ENCODE data around the gene TSHZ2. TPM values are rescaled to one million over a fixed set of nuclear protein-coding genes. Genes with fewer than 3 reads are reported as not detected.

Gene TSHZ2
- total and polyA plus RNA-seq, 9 of the 15 experiments (the other 6 are each of a cell fraction or from before 2014, with no cell fraction given): 0.03 to 0.20 (median 0.05) TPM; not detected in 4

- Histone ChIP-seq H3K4me3 (no peak overlapping the region), H3K9me3 (replicated peaks; ENCODE audit: control insufficient read depth, insufficient read depth, low read depth, low read length) (peaks cover 9% of the 10 kb centered on the region; the same call in 1 of the 2 replicates), H3K9me1 (ENCODE audit: control insufficient read depth, insufficient read depth, low read length) (no peaks in the 10 kb centered on the region), H2AFZ (ENCODE audit: low read depth, low read length) (no peak overlapping the region), H3K4me2 (ENCODE audit: insufficient read depth, low read length) (no peak overlapping the region), H4K20me1 (replicated peaks; ENCODE audit: control insufficient read depth, insufficient read depth, low read length) (no peaks in the 10 kb centered on the region), H3K36me3 (ENCODE audit: control insufficient read depth, insufficient read depth, low read length) (no peaks in the 10 kb centered on the region), H3K27me3 (ENCODE audit: control insufficient read depth in 2 of 2, insufficient read depth in 2 of 2, low read length in 2 of 2) (no peaks in the 10 kb centered on the region), H3K79me2 (ENCODE audit: control insufficient read depth, insufficient read depth, low read length) (no peaks in the 10 kb centered on the region), H3K27ac (ENCODE audit: extremely low read depth, low read depth, low read length) (no peak overlapping the region), H3K9ac (ENCODE audit: insufficient read depth in 1 of 2, low read depth in 2 of 2, low read length in 2 of 2) (no peak overlapping the region), H3K4me1 (replicated peaks in 1 of 2; ENCODE audit: control insufficient read depth in 2 of 2, insufficient read depth in 2 of 2, low read length in 2 of 2) (peaks cover 5 to 6% of the 10 kb centered on the region in 2 experiments; a peak in 4 of 5 replicates)
- POLR2A ChIA-PET: interaction anchor here (0.9 to 1.2 kb wide), 2 partner anchors 11 to 18 kb away, joined by 3 to 4 read pairs; no protein-coding TSS in a partner anchor
- WGBS (ENCODE audit: insufficient coverage, low coverage, missing lambda C conversion rate): 0% methylated on average over 2 of the region's 2 CpGs
- in situ Hi-C loops (cut with MboI): no loop called here
- intact Hi-C loops (cut with micrococcal nuclease): no loop called here
- no TSS peak for BruUV-seq (replicated peaks)
- DNase-seq (ENCODE audit: extremely low read depth in 1 of 4, low spot score in 3 of 4) (peak in 2 of 4 experiments; percentile 36 to 60), FAIRE-seq (peak; percentile 78), ATAC-seq (peak; percentile 80)
- CTCF ChIA-PET (ENCODE audit: low intra/inter-chr PET ratio): interaction anchor here (0.7 kb wide), 1 partner anchor 178 kb away, joined by 3 read pairs; no protein-coding TSS in a partner anchor
- peak; percentile 50 for TF ChIP-seq MEIS2 (IDR thresholded peaks at IDR 0.05; ENCODE audit: partially characterized antibody)
- TF ChIP-seq ETV1 (tag; conservative IDR thresholded peaks at IDR 0.05; ENCODE audit: low read depth): no peak
- TF ChIP-seq JUN (IDR thresholded peaks at IDR 0.05; ENCODE audit: borderline replicate concordance, low read depth, low read length): 0 out of 2 replicates have a peak, but pooled peaks have one; percentile 55
- TF ChIP-seq JUN (CRISPR knock-in tag; IDR thresholded peaks at IDR 0.05; ENCODE audit: borderline replicate concordance): no peak
- TF ChIP-seq TCF3 (CRISPR knock-in tag; IDR thresholded peaks at IDR 0.05): peak; percentile 37; the same call in 1 of the 2 replicates
- peak; percentile 75 for TF ChIP-seq ARID1B (IDR thresholded peaks at IDR 0.05)
- TF ChIP-seq ATF1 (CRISPR knock-in tag; IDR thresholded peaks at IDR 0.05): no peak
- no peak for TF ChIP-seq ATF1 (tag; IDR thresholded peaks at IDR 0.05)
- peak; percentile 58 for TF ChIP-seq DPF2 (IDR thresholded peaks at IDR 0.05)
- TF ChIP-seq MEF2A (IDR thresholded peaks at IDR 0.05; ENCODE audit: control insufficient read depth, low read depth, low read length): no peak
- peak; percentile 31 for TF ChIP-seq TAL1 (IDR thresholded peaks at IDR 0.05)
- 0 out of 2 replicates have a peak, but pooled peaks have one; percentile 26 for TF ChIP-seq SPI1 (IDR thresholded peaks at IDR 0.05; ENCODE audit: borderline replicate concordance, low read depth, low read length)
- no peak for TF ChIP-seq NR1H2 (CRISPR knock-in tag; IDR thresholded peaks at IDR 0.05)
- peak; percentile 39; the same call in 1 of the 2 replicates for TF ChIP-seq CBFA2T2 (conservative IDR thresholded peaks at IDR 0.05)
- TF ChIP-seq CBFA2T3 (IDR thresholded peaks at IDR 0.05): peak; percentile 62
- TF ChIP-seq DEAF1 (CRISPR knock-in tag; IDR thresholded peaks at IDR 0.05): no peak
- no peak for TF ChIP-seq PHF21A (IDR thresholded peaks at IDR 0.05; ENCODE audit: borderline replicate concordance, low read depth)
- TF ChIP-seq RREB1 (CRISPR knock-in tag; IDR thresholded peaks at IDR 0.05): no peak
- TF ChIP-seq FOSL1 (tag; conservative IDR thresholded peaks at IDR 0.05): peak; percentile 93
Observed at GRCh38 chr20:53154540-53154939, 182.4 kb downstream of the TSHZ2 start.
